Spleen (tissue), 11 donors: ENCODE measurements around the gene OXCT1. TPM values are rescaled to one million over a fixed set of nuclear protein-coding genes. Genes with fewer than 3 reads are reported as not detected.

Experiments
- DNase-seq: peaks from one replicate; pipeline ENCODE4 v3.0.0-alpha.2; 2020
- H3K27ac ChIP-seq, 8 donors: fragments of 200-600 bp; sonication (generic) in 7 of 8; 1 replicate in 4 of 8; 2 replicates in 4 of 8; pipeline versions ENCODE4 v1.5.0 to v1.8.0; 2016 to 2021; ENCODE audit warnings: inconsistent platforms in 4 of 8, mild to moderate bottlenecking in 4 of 8, moderate library complexity in 1 of 8
- H3K27me3 ChIP-seq, 7 donors: fragments of 200-600 bp; sonication (generic) in 6 of 7; replicated peaks in 1 of 7; 1 replicate in 4 of 7; 2 replicates in 3 of 7; pipeline versions ENCODE4 v1.5.0 to v1.8.0; 2016 to 2021; ENCODE audit warnings: inconsistent platforms in 3 of 7, mild to moderate bottlenecking in 1 of 7
- H3K36me3 ChIP-seq, 6 donors: fragments of 200-600 bp; sonication (generic) in 5 of 6; 1 replicate in 4 of 6; 2 replicates in 2 of 6; pipeline versions ENCODE4 v1.5.0 to v1.8.0; 2016 to 2021; ENCODE audit warnings: inconsistent platforms in 2 of 6
- H3K4me1 ChIP-seq, 6 donors: fragments of 200-600 bp; sonication (generic) in 5 of 6; 1 replicate in 3 of 6; 2 replicates in 3 of 6; pipeline versions ENCODE4 v1.5.0 to v1.8.0; 2016 to 2021; ENCODE audit warnings: inconsistent platforms in 3 of 6
- H3K4me3 ChIP-seq, 8 donors: fragments of 200-600 bp; sonication (generic) in 7 of 8; 1 replicate in 4 of 8; 2 replicates in 4 of 8; pipeline versions ENCODE4 v1.5.0 to v1.8.0; 2016 to 2021; ENCODE audit warnings: inconsistent platforms in 4 of 8, mild to moderate bottlenecking in 4 of 8, moderate library complexity in 2 of 8
- H3K9me3 ChIP-seq, 8 donors: fragments of 200-600 bp; sonication (generic) in 7 of 8; 1 replicate in 4 of 8; 2 replicates in 4 of 8; pipeline versions ENCODE4 v1.5.0 to v1.8.0; 2016 to 2021; ENCODE audit warnings: inconsistent platforms in 4 of 8
- CTCF ChIP-seq, 11 experiments: fragments of 200-600 bp in 7 of 11; fragments of 450-650 bp in 4 of 11; sonication (generic) in 4 of 11; IDR thresholded peaks in 8 of 11; conservative IDR thresholded peaks in 3 of 11; 1 replicate in 7 of 11; 2 replicates in 4 of 11; pipeline versions ENCODE4 v1.4.0 to v1.8.0; 2016 to 2021; ENCODE audit warnings: antibody characterized with exemption in 11 of 11, inconsistent platforms in 4 of 11, mild to moderate bottlenecking in 1 of 11
- POLR2A ChIP-seq, 3 donors: fragments of 450-650 bp; IDR thresholded peaks; one replicate each; pipeline ENCODE4 v1.5.1; 2017; ENCODE audit warnings: antibody characterized with exemption in 3 of 3, mild to moderate bottlenecking in 1 of 3
- POLR2AphosphoS5 ChIP-seq, 3 donors: sonication (generic); formaldehyde crosslinking; IDR thresholded peaks; one replicate each; pipeline ENCODE4 v1.5.1; 2017; ENCODE audit warnings: antibody characterized with exemption in 3 of 3
- WGBS, 5 donors: extraction: QIAGEN DNeasy Blood & Tissue Kit in 3 of 5; methylation state at CpG; one replicate each; pipeline versions ENCODE4 v1.1.5 to v1.1.7; 2013 to 2018; 5-methylcytosine and 5-hydroxymethylcytosine counted together
- intact Hi-C: fragments of 100-400 bp; cut with DNase I; formaldehyde crosslinking; loops from one replicate; pipeline ENCODE4 v1.15.0; 2023; ENCODE audit warnings: low total_unique reads
- polyA plus RNA-seq, 3 donors: library from polyadenylated mRNA; stranded (reverse); fragments of 200-250 nt; gene quantifications; one replicate each; pipeline ENCODE4 v1.2.1, GENCODE V29; 2013
- total RNA-seq, 7 donors: library from RNA; depleted of rRNA in 3 of 7; stranded (reverse); fragments of >200 nt in 3 of 7; fragmentation: NEBNext Ultra II Directional in 4 of 7; extraction: Animal tissue kit (Norgen Biotek cat#: 25700) in 4 of 7; gene quantifications; one replicate each; pipeline versions ENCODE4 v1.1.0 to v1.2.1, GENCODE V29; 2016 to 2021
- donor health status: healthy with polysubstance abuse.
- donor health status: DM: no; HTN: no; CAD: no; lungs with moderate emphysema.
- donor health status: DM: no; HTN: no; CAD: no.
- donor health status: Bipolar disorder and iron deficiency.
- donor health status: healthy.
- donor health status: DM: no; HTN: no; CAD: no.
- donor health status: DM: yes; HTN: yes; CAD: no.

Gene OXCT1
- total and polyA plus RNA-seq, 10 donors = 7.0 to 16.7 (median 13.5) TPM

- H3K9me3 ChIP-seq = no peaks in the 10 kb centered on the region
- WGBS, 5 donors = 80 to 83% (median 81%) methylated on average over 2 of the region's 2 CpGs
- H3K36me3 ChIP-seq = peaks cover 0 to 77% (median 34%) of the 10 kb centered on the region in 6 donors
- H3K4me3 ChIP-seq = no peak overlapping the region
- H3K27ac ChIP-seq = no peak overlapping the region
- no peak for DNase-seq
- intact Hi-C loops = loop anchor here (5.0 kb wide), 1 partner anchor 198 kb away; no protein-coding TSS in a partner anchor
- H3K27me3 ChIP-seq = no peaks in the 10 kb centered on the region
- H3K4me1 ChIP-seq = peaks cover 0 to 6% (median 0%) of the 10 kb centered on the region in 6 donors
- TF ChIP-seq POLR2AphosphoS5 (IDR thresholded peaks at IDR 0.05) = no peak
- TF ChIP-seq CTCF (IDR thresholded peaks at IDR 0.05 in 8 of 11, conservative IDR thresholded peaks at IDR 0.05 in 3 of 11) = no peak
- no peak for TF ChIP-seq POLR2A (IDR thresholded peaks at IDR 0.05)
Measured at GRCh38 chr5:41858890-41859289, 11.3 kb downstream of the OXCT1 start.

- 87 to 97% (median 95%) methylated on average over 1 of the region's 1 CpG for WGBS, 5 donors
- peaks cover under 1 to 86% (median 39%) of the 10 kb centered on the region in 6 donors for H3K36me3 ChIP-seq
- peaks cover 0 to 6% (median 0%) of the 10 kb centered on the region in 6 donors for H3K4me1 ChIP-seq
- no peaks in the 10 kb centered on the region for H3K27me3 ChIP-seq
- H3K4me3 ChIP-seq = no peak overlapping the region
- no peak for DNase-seq
- TF ChIP-seq POLR2AphosphoS5 (IDR thresholded peaks at IDR 0.05) = no peak
- no peak for TF ChIP-seq POLR2A (IDR thresholded peaks at IDR 0.05)
- TF ChIP-seq CTCF (IDR thresholded peaks at IDR 0.05 in 8 of 11, conservative IDR thresholded peaks at IDR 0.05 in 3 of 11) = no peak
- no peak overlapping the region for H3K27ac ChIP-seq
- intact Hi-C loops = loop anchor here (5.0 kb wide), 1 partner anchor 199 kb away; no protein-coding TSS in a partner anchor
- no peaks in the 10 kb centered on the region for H3K9me3 ChIP-seq
Measured at GRCh38 chr5:41857989-41858388, 12.2 kb downstream of the OXCT1 start.

DNA sequence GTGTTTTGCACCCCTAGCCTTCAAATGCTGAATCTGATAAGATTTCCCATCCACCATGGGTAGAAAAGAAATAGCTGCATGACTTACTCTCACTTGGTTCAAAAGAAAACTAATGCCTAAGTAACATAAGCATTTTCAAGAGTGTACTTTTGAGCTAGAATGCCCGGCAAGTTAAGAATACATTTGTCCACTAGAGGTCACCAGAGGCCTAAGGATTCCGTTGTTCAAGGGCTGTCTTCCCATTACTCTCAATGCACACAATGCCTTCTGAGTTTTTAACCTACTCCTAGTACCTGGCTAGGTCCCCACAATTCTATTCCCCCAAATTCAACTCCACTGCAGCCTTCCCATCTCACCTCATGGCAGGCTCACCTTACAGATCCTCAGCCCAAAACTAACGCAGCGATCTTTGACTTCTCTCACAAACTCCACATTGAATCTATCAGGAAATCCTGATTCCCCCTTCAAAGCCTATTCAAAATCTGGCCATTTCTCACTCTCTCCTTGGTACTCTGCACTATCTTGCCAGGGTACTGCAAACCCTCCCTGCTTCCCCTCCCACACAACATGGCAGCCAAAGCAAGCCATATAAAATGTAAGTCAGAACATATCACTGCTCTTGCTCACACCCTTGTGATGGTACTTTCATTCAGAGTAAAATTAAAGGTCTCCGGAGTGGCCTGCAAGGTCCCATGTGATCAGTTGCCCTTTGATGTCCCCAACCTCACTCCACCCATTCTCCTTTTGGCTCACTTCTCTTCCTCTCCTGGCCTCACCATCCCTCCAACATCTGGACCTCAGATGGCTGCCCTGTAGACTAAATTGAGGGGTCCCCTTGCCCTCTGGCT lies 13.4 kb downstream of the OXCT1 start:
- Histone ChIP-seq H3K27me3 (no peaks in the 10 kb centered on the region), H3K27ac (no peak overlapping the region), H3K9me3 (no peaks in the 10 kb centered on the region), H3K4me1 (peaks cover 0 to 6% (median 0%) of the 10 kb centered on the region in 6 donors), H3K4me3 (no peak overlapping the region), H3K36me3 (peaks cover 5 to 89% (median 39%) of the 10 kb centered on the region in 6 donors)
- intact Hi-C loops = loop anchor here (5.0 kb wide), 1 partner anchor 200 kb away; no protein-coding TSS in a partner anchor
- no peak for DNase-seq
- WGBS, 5 donors = 47 to 58% (median 53%) methylated on average over 5 of the region's 5 CpGs
- TF ChIP-seq POLR2AphosphoS5 (IDR thresholded peaks at IDR 0.05) (no peak), CTCF (IDR thresholded peaks at IDR 0.05 in 8 of 11, conservative IDR thresholded peaks at IDR 0.05 in 3 of 11) (peak; percentile 56 to 89 (median 80))

DNA sequence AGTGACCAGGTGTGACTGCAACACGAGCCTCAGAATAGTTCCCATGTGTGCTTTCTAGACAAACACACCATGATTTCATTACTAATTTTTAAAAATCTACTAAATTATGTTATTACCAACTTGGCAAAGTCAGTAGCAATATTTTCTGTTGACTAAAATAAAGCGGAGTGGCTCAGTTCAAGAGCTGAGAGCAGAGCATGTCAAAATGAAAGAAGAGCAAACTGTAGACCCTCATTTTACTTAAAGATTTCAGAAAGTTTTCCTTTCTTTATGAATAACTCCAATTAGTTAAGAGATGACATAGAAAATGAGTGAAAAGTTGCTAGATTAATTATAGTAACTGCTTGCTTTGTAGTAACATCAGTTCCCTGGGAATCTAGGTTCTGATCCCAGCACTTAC lies 17.9 kb downstream of the OXCT1 start:
- H3K36me3 ChIP-seq = peaks cover 5 to 78% (median 49%) of the 10 kb centered on the region in 6 donors
- no peaks in the 10 kb centered on the region for H3K27me3 ChIP-seq
- no peak for TF ChIP-seq POLR2A (IDR thresholded peaks at IDR 0.05)
- TF ChIP-seq POLR2AphosphoS5 (IDR thresholded peaks at IDR 0.05) = no peak
- no peak for TF ChIP-seq CTCF (IDR thresholded peaks at IDR 0.05 in 8 of 11, conservative IDR thresholded peaks at IDR 0.05 in 3 of 11)
- no peak overlapping the region for H3K27ac ChIP-seq
- H3K4me1 ChIP-seq = no peaks in the 10 kb centered on the region
- 86 to 95% (median 91%) methylated on average over 2 of the region's 2 CpGs for WGBS, 5 donors
- H3K9me3 ChIP-seq = no peaks in the 10 kb centered on the region
- H3K4me3 ChIP-seq = no peak overlapping the region
- no peak for DNase-seq
- intact Hi-C loops = no loop called here
